ENCODE measurements around the gene F8.

GRCh38 chrX:154981116-154981411 lies 41.5 kb downstream of the F8 start:
- TF ChIP-seq CREBBP (IDR thresholded peaks at IDR 0.05; ENCODE audit: low read depth, low read length): no peak
- no peak for TF ChIP-seq THRA (IDR thresholded peaks at IDR 0.05)
- TF ChIP-seq CTCF (IDR thresholded peaks at IDR 0.05 in 2 of 3, conservative IDR thresholded peaks at IDR 0.05 in 1 of 3; ENCODE audit: insufficient read depth in 2 of 3, low read depth in 1 of 3, low read length in 3 of 3): no peak
- TF ChIP-seq FOXJ3 (CRISPR knock-in tag; IDR thresholded peaks at IDR 0.05): no peak

All from K562 (cell line).